Type B pancreatic cell (in vitro differentiated cells): ENCODE measurements around the gene FRMD1. TPM values are rescaled to one million over a fixed set of nuclear protein-coding genes. Genes with fewer than 3 reads are reported as not detected.

Experiments used
- DNase-seq: peaks from one replicate; pipeline ENCODE4 v3.0.0; 2021; ENCODE audit warnings: mixed read lengths; ENCODE audit not compliant: unreplicated experiment; ENCODE audit errors: extremely low spot score
- H3K27ac Mint-ChIP-seq: 2 replicates; pipeline ENCODE4 v1.8.0; 2021; ENCODE audit warnings: mild to moderate bottlenecking, mixed read lengths
- H3K27me3 Mint-ChIP-seq: 2 replicates; pipeline ENCODE4 v1.8.0; 2021; ENCODE audit warnings: mixed read lengths
- H3K36me3 Mint-ChIP-seq: 2 replicates; pipeline ENCODE4 v1.8.0; 2021; ENCODE audit warnings: mixed read lengths
- H3K4me1 Mint-ChIP-seq: one replicate; pipeline ENCODE4 v1.8.0; 2021; ENCODE audit warnings: mixed read lengths; ENCODE audit not compliant: unreplicated experiment
- H3K4me3 Mint-ChIP-seq: 2 replicates; pipeline ENCODE4 v1.8.0; 2021; ENCODE audit warnings: mild to moderate bottlenecking, mixed read lengths
- H3K9me3 Mint-ChIP-seq: 2 replicates; pipeline ENCODE4 v1.8.0; 2021; ENCODE audit warnings: mixed read lengths
- total RNA-seq: library from RNA; stranded (reverse); gene quantifications from 2 replicates; pipeline ENCODE4 v1.2.1, GENCODE V29; 2021; ENCODE audit warnings: low replicate concordance
- TF ChIP-seq, protein P1 (sequence below): fragments of 200-600 bp; sonication (generic); conservative IDR thresholded peaks from 2 replicates; pipeline ENCODE4 v1.5.0; 2021; ENCODE audit warnings: antibody characterized with exemption, mild to moderate bottlenecking

The FRMD1 gene
- total RNA-seq, 1 donor from 2014 or later, result 0.17 TPM

DNA sequence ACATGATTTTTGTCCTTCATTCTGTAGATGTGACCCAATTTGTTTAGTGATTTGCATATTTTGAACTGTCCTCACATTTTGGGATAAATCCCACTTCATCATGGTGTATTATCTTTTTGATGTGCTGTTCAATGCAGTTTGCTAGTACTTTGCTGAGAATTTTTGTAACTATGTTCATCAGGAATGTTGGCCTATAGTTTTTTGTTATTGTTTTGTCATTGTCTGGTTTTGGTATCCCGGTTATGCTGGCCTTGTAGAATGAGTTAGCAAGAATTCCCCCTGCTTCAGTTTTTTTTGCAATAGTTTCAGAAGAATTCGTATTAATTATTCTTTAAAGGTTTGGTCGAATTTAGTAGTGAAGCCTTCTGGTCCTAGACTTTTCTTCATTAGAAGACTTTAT lies 69.7 kb downstream of the FRMD1 start:
- no peaks in the 10 kb centered on the region for H3K27me3 Mint-ChIP-seq
- no peak overlapping the region for H3K27ac Mint-ChIP-seq
- no peaks in the 10 kb centered on the region for H3K4me1 Mint-ChIP-seq
- no peak overlapping the region for H3K4me3 Mint-ChIP-seq
- TF ChIP-seq, protein P1, sequence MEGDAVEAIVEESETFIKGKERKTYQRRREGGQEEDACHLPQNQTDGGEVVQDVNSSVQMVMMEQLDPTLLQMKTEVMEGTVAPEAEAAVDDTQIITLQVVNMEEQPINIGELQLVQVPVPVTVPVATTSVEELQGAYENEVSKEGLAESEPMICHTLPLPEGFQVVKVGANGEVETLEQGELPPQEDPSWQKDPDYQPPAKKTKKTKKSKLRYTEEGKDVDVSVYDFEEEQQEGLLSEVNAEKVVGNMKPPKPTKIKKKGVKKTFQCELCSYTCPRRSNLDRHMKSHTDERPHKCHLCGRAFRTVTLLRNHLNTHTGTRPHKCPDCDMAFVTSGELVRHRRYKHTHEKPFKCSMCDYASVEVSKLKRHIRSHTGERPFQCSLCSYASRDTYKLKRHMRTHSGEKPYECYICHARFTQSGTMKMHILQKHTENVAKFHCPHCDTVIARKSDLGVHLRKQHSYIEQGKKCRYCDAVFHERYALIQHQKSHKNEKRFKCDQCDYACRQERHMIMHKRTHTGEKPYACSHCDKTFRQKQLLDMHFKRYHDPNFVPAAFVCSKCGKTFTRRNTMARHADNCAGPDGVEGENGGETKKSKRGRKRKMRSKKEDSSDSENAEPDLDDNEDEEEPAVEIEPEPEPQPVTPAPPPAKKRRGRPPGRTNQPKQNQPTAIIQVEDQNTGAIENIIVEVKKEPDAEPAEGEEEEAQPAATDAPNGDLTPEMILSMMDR, result no peak
- no peak for DNase-seq
- H3K9me3 Mint-ChIP-seq, result no peaks in the 10 kb centered on the region
- H3K36me3 Mint-ChIP-seq, result no peaks in the 10 kb centered on the region

DNA sequence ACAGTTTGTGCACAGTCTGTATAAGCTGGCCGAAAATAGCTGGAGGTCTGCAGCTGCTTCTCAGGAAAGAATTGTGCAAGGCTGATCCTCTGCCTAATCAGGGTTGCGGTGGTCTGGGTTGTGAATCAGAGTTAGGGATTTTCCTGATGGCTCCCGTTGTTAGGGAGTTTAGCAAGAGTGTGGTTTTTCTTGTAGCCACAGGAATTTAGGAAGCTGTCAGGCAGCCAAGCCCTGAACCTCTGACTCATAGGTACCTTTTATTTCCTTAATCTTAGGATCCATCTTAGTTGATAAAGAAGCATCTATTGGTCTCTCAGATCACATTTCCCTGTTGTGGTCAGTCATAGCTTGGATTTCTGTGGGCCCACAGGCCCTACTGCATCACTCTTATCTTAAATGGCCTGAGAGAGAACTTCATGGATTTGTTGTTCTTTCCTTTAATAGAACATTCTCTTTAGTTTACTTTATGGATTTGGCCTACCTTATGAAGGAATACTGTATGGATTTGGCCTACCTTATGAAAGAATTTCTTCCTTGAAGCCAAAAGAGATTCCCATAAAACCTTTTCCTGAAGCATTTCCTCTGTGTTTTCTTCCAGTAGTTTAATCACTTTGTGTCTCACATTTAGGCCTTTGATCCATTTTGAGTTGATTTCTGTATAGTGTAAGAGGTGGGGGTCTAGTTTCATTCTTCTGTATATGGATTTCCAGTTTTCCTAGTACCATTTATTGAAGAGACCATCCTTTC lies 71.2 kb downstream of the FRMD1 start:
- Mint-ChIP-seq H3K36me3 (no peaks in the 10 kb centered on the region), H3K9me3 (no peaks in the 10 kb centered on the region), H3K4me3 (no peak overlapping the region), H3K4me1 (peaks cover 12% of the 10 kb centered on the region), H3K27ac (no peak overlapping the region), H3K27me3 (peaks cover 2% of the 10 kb centered on the region)
- DNase-seq, result no peak
- TF ChIP-seq, protein P1, result no peak

DNA sequence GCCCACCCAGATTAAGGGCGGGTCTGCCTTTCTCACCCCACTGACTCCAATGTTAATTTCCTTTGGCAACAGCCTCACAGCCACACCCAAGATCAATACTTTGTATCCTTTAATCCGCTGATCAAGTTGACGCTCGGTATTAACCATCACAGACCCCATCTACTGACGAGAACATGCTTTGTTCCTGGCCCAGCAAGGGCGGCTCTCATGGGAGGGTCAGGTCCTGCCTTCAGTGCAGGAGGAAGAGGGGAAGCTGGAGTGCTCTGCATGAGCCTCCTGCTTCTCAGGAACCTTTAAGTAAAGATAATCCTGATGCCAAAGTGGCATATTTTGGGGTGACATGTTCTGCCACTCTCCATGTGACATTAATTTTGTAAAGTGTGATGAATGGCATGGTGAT lies 73.2 kb downstream of the FRMD1 start:
- Mint-ChIP-seq H3K36me3 (no peaks in the 10 kb centered on the region), H3K27me3 (peaks cover 2% of the 10 kb centered on the region), H3K4me1 (peaks cover 12% of the 10 kb centered on the region), H3K4me3 (no peak overlapping the region), H3K27ac (no peak overlapping the region), H3K9me3 (no peaks in the 10 kb centered on the region)
- DNase-seq, result no peak
- TF ChIP-seq, protein P1, result no peak

DNA sequence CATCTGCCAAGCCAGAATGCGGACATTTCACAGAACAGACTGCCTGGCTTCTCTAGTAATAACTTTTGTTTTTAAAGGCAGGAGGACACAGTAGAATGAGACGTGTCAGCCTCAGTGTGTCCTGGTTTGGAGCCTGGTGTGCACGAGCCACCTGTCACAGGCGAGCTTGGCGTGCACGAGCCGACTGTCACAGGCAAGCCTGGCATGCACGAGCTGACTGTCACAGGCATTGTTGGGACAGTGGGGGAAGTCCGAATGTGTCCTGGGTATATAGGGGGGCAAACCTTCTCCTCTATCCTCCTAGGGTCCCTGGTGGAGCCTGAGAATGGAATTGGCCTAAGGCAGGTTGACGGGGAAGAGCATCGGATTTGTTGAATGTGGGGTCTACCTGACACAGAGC lies 74.1 kb downstream of the FRMD1 start:
- no peak for DNase-seq
- TF ChIP-seq, protein P1, result no peak
- H3K9me3 Mint-ChIP-seq, result no peaks in the 10 kb centered on the region
- H3K27ac Mint-ChIP-seq, result no peak overlapping the region
- H3K36me3 Mint-ChIP-seq, result no peaks in the 10 kb centered on the region
- H3K27me3 Mint-ChIP-seq, result peaks cover 2% of the 10 kb centered on the region
- no peak overlapping the region for H3K4me3 Mint-ChIP-seq
- peaks cover 12% of the 10 kb centered on the region for H3K4me1 Mint-ChIP-seq

DNA sequence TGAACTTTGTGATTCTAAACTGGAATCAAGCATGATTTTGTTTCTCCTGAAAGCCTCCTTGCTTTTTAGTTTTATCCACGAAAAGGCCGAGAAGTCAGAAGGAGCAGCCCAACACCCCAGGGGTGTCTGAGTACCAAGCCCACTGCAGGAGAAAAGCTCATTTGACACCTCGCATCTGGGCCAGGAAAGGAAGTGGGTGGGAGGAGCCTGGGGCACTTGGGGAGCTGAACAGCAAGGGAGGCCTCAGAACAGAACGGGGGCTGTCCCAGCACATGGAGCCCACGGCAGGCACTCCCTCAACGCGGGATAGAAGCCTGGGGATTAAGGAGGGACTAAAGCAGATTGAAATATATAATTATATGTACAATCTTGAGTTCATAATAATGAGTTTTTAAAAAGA lies 75.0 kb downstream of the FRMD1 start:
- Mint-ChIP-seq H3K4me3 (no peak overlapping the region), H3K27ac (no peak overlapping the region), H3K9me3 (no peaks in the 10 kb centered on the region), H3K36me3 (no peaks in the 10 kb centered on the region), H3K4me1 (peaks cover 12% of the 10 kb centered on the region), H3K27me3 (peaks cover 2% of the 10 kb centered on the region)
- no peak for DNase-seq
- TF ChIP-seq, protein P1, result no peak

Other genes starting within 250 kb of the FRMD1 start
- not detected in 2 replicates for gene KIF25, start 81.5 kb downstream of the FRMD1 start, total RNA-seq
- 7.6 and 17.4 TPM in 2 replicates for gene DACT2, start 240.6 kb upstream of the FRMD1 start, total RNA-seq